AG04450 (cell line): ENCODE results near the gene PIWIL1. TPM values are rescaled to one million over a fixed set of nuclear protein-coding genes. Genes with fewer than 3 reads are reported as not detected.

ENCODE experiments used
- CTCF ChIA-PET: fragments of 300-600, 350-600 bp; formaldehyde crosslinking; extraction: SDS; loops from one replicate; lab custom pipeline; 2022; ENCODE audit warnings: antibody characterized with exemption, inconsistent platforms; lab: Charles Lee
- POLR2A ChIA-PET: fragments of 350-600 bp; formaldehyde crosslinking; extraction: SDS; loops from one replicate; lab custom pipeline; 2021; ENCODE audit warnings: antibody characterized with exemption, inconsistent platforms; lab: Yijun Ruan, JAX
- DNase-seq: peaks from one replicate; pipeline ENCODE4 v3.0.0-alpha.2; 2011; ENCODE audit warnings: low read depth, low spot score
- H3K27ac ChIP-seq: one replicate; pipeline ENCODE4 v1.5.1; 2012; ENCODE audit warnings: low read depth, low read length, control low read depth
- H3K27me3 ChIP-seq: one replicate; pipeline ENCODE4 v1.6.0; 2012; ENCODE audit warnings: low read length; ENCODE audit not compliant: control insufficient read depth, insufficient read depth
- H3K4me3 ChIP-seq: 2 replicates; pipeline ENCODE4 v1.5.1; 2011; ENCODE audit warnings: mild to moderate bottlenecking, low read depth, low read length, control low read depth
- H3K9me3 ChIP-seq: 2 replicates; pipeline ENCODE4 v1.5.1; 2012; ENCODE audit warnings: low read length; ENCODE audit not compliant: control insufficient read depth, insufficient read depth
- CTCF ChIP-seq: IDR thresholded peaks from 2 replicates; pipeline ENCODE4 v1.5.1; 2011; ENCODE audit warnings: low read depth, low read length, control low read depth, inconsistent platforms
- polyA plus RNA-seq: library from polyadenylated mRNA; depleted of rRNA; stranded (reverse); fragments of >200 nt; gene quantifications from 2 replicates; pipeline ENCODE4 v1.2.3, GENCODE V29; 2011

Gene PIWIL1
- polyA plus RNA-seq, 1 experiment, result not detected

DNA sequence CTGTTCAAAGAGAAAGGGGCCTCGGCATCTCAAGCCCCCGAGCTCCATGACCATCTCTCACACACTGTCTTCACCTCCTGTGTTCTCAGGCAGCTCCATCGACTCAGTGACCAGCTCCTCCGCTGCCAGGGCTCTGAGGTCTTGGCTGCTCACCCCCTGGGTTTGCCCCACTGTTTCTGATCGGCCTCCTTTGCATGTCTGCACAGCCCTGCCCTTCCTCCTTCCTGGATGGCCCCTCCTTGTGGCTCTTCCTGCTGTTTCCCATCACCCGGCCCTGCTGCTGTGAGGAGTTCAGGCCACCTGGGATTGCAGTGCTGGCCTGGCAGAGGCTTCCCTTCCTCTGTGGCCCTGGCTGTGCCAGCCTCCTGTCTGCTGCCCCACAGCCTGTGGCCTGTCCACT is 38.1 kb upstream of the PIWIL1 start:
- DNase-seq, result no peak
- Histone ChIP-seq H3K27me3 (no peaks in the 10 kb centered on the region), H3K4me3 (no peak overlapping the region), H3K27ac (no peak overlapping the region), H3K9me3 (peaks cover 55% of the 10 kb centered on the region)
- ChIA-PET CTCF (no interaction called here), POLR2A (no interaction called here)
- no peak for TF ChIP-seq CTCF

- Histone ChIP-seq H3K9me3 (peaks cover 55% of the 10 kb centered on the region), H3K27ac (no peak overlapping the region), H3K4me3 (no peak overlapping the region), H3K27me3 (no peaks in the 10 kb centered on the region)
- no peak for TF ChIP-seq CTCF
- ChIA-PET CTCF (no interaction called here), POLR2A (no interaction called here)
- DNase-seq, result no peak
Measured at GRCh38 chr12:130300090-130300489, 37.6 kb upstream of the PIWIL1 start.

- DNase-seq, result no peak
- ChIA-PET CTCF (no interaction called here), POLR2A (no interaction called here)
- Histone ChIP-seq H3K4me3 (no peak overlapping the region), H3K27ac (no peak overlapping the region), H3K9me3 (peaks cover 55% of the 10 kb centered on the region), H3K27me3 (no peaks in the 10 kb centered on the region)
- no peak for TF ChIP-seq CTCF
Measured at GRCh38 chr12:130300737-130301535, 36.8 kb upstream of the PIWIL1 start.

DNA sequence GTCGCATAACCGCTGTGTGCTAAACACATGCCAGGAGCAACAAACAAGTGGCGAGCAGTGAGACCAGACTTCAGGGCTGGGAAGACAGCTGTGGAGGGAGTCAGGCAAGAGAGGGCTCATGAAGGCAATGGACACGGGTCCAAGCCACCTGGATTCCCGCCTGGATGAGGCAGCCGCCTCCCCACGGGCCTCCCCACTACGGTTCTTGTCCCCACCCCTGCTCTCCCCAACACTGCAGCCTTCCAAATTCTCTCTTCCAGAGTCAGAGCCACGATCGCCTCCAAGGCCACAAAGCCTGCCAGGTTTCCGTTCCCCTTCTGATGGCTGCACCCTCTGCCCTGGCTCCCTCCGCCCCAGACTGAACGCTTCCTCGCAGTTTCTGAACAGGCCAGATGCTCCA is 36.1 kb upstream of the PIWIL1 start:
- no peak overlapping the region for H3K27ac ChIP-seq
- peaks cover 60% of the 10 kb centered on the region for H3K9me3 ChIP-seq
- DNase-seq, result no peak
- no peaks in the 10 kb centered on the region for H3K27me3 ChIP-seq
- POLR2A ChIA-PET, result no interaction called here
- CTCF ChIA-PET, result no interaction called here
- TF ChIP-seq CTCF, result no peak
- no peak overlapping the region for H3K4me3 ChIP-seq

- CTCF ChIA-PET, result no interaction called here
Measured at GRCh38 chr12:130303781-130304180, 33.9 kb upstream of the PIWIL1 start.

More at GRCh38 chr12:130303781-130304180, 33.9 kb upstream of the PIWIL1 start:
- H3K4me3 ChIP-seq, result no peak overlapping the region
- TF ChIP-seq CTCF, result no peak
- H3K27me3 ChIP-seq, result no peaks in the 10 kb centered on the region
- H3K9me3 ChIP-seq, result peaks cover 73% of the 10 kb centered on the region
- H3K27ac ChIP-seq, result no peak overlapping the region
- no peak for DNase-seq
- POLR2A ChIA-PET, result no interaction called here
